ENCODE data around the gene PDPK1.
"Not testable (repeated sequence)": the region's sequence is repeated elsewhere in the genome, so short reads cannot be mapped to it uniquely, and the experiment has no call there.

- TF ChIP-seq CTCF, POLR2A (IDR thresholded peaks at IDR 0.05): not testable (repeated sequence)
These were observed 101.9 kb downstream of the PDPK1 start for GRCh38 chr16:2639722-2640072.

Data from ovary (tissue), 3 donors.